Smooth muscle cell (in vitro differentiated cells): ENCODE results near the gene ITPR3. TPM values are rescaled to one million over a fixed set of nuclear protein-coding genes. Genes with fewer than 3 reads are reported as not detected.

Experiments used
- DNase-seq: peaks from one replicate; lab custom pipeline; 2025; ENCODE audit not compliant: unreplicated experiment; lab: John Stamatoyannopoulos, UW
- H2AFZ ChIP-seq: fragments of 200-600 bp; sonication (generic); 2 replicates; pipeline ENCODE4 v1.6.0; 2016; ENCODE audit warnings: antibody characterized with exemption, low read depth, mild to moderate bottlenecking
- H3F3A ChIP-seq: fragments of 200-600 bp; sonication (generic); 2 replicates; pipeline ENCODE4 v1.6.0; 2017; ENCODE audit warnings: antibody characterized with exemption, low read depth
- H3K27ac ChIP-seq: fragments of 200-600 bp; sonication (generic); 2 replicates; pipeline ENCODE4 v1.5.1; 2016; ENCODE audit warnings: low read depth, mild to moderate bottlenecking
- H3K27me3 ChIP-seq: fragments of 200-600 bp; sonication (generic); 2 replicates; pipeline ENCODE4 v1.6.1; 2016; ENCODE audit warnings: low read depth, mild to moderate bottlenecking
- H3K36me3 ChIP-seq: fragments of 200-600 bp; sonication (generic); 2 replicates; pipeline ENCODE4 v1.5.1; 2016; ENCODE audit warnings: low read depth
- H3K4me1 ChIP-seq: fragments of 200-600 bp; sonication (generic); 2 replicates; pipeline ENCODE4 v1.5.1; 2016; ENCODE audit warnings: low read depth
- H3K4me2 ChIP-seq: fragments of 200-600 bp; sonication (generic); 2 replicates; pipeline ENCODE4 v1.6.0; 2016; ENCODE audit warnings: mild to moderate bottlenecking
- H3K4me3 ChIP-seq: fragments of 200-600 bp; sonication (generic); 2 replicates; pipeline ENCODE4 v1.5.1; 2016; ENCODE audit warnings: mild to moderate bottlenecking
- H3K79me2 ChIP-seq: fragments of 200-600 bp; sonication (generic); 2 replicates; pipeline ENCODE4 v1.6.0; 2016; ENCODE audit warnings: low read depth, mild to moderate bottlenecking
- H3K9ac ChIP-seq: fragments of 200-600 bp; sonication (generic); 2 replicates; pipeline ENCODE4 v1.6.0; 2016; ENCODE audit warnings: low read depth
- H3K9me3 ChIP-seq: fragments of 200-600 bp; sonication (generic); replicated peaks from 2 replicates; pipeline ENCODE4 v1.5.1; 2016; ENCODE audit warnings: low read depth
- H4K20me1 ChIP-seq: fragments of 200-600 bp; sonication (generic); 2 replicates; pipeline ENCODE4 v1.6.0; 2016; ENCODE audit warnings: low read depth
- WGBS: methylation state at CpG from one replicate; pipeline ENCODE4 v1.1.7; 2016; ENCODE audit warnings: low lambda C conversion rate; 5-methylcytosine and 5-hydroxymethylcytosine counted together
- polyA plus RNA-seq: library from polyadenylated mRNA; unstranded; fragments of >200 nt; fragmentation: Nextera tagmentation; extraction: Ambion mirVana; gene quantifications from 2 replicates; pipeline ENCODE4 v1.2.1, GENCODE V29; 2016
- total RNA-seq: library from RNA; depleted of rRNA; stranded (reverse); fragments of >200 nt; gene quantifications from 2 replicates; pipeline ENCODE4 v1.2.3, GENCODE V29; 2014
- TF ChIP-seq, protein P1 (sequence below): fragments of 200-600 bp; sonication (generic); IDR thresholded peaks from 2 replicates; pipeline ENCODE4 v1.5.1; 2017; ENCODE audit warnings: borderline replicate concordance, mild to moderate bottlenecking, antibody characterized with exemption; ENCODE audit not compliant: insufficient read depth, poor library complexity, severe bottlenecking

The ITPR3 gene
- total and polyA plus RNA-seq, 2 experiments from 2014 or later, result 2.0 to 7.4 TPM

- Histone ChIP-seq H3K4me2 (no peak overlapping the region), H3K27me3 (no peaks in the 10 kb centered on the region), H3K4me1 (no peaks in the 10 kb centered on the region), H3K36me3 (no peaks in the 10 kb centered on the region), H3K4me3 (no peak overlapping the region), H3K27ac (no peak overlapping the region), H3K79me2 (no peaks in the 10 kb centered on the region), H3K9me3 (no peaks in the 10 kb centered on the region), H3K9ac (no peak overlapping the region), H4K20me1 (no peaks in the 10 kb centered on the region), H3F3A (no peaks in the 10 kb centered on the region), H2AFZ (no peak overlapping the region)
- DNase-seq, result no peak
- TF ChIP-seq, protein P1, sequence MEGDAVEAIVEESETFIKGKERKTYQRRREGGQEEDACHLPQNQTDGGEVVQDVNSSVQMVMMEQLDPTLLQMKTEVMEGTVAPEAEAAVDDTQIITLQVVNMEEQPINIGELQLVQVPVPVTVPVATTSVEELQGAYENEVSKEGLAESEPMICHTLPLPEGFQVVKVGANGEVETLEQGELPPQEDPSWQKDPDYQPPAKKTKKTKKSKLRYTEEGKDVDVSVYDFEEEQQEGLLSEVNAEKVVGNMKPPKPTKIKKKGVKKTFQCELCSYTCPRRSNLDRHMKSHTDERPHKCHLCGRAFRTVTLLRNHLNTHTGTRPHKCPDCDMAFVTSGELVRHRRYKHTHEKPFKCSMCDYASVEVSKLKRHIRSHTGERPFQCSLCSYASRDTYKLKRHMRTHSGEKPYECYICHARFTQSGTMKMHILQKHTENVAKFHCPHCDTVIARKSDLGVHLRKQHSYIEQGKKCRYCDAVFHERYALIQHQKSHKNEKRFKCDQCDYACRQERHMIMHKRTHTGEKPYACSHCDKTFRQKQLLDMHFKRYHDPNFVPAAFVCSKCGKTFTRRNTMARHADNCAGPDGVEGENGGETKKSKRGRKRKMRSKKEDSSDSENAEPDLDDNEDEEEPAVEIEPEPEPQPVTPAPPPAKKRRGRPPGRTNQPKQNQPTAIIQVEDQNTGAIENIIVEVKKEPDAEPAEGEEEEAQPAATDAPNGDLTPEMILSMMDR, result no peak
- 96% methylated on average over 24 of the region's 25 CpGs for WGBS
Observed at GRCh38 chr6:33688451-33689147, 67.5 kb downstream of the ITPR3 start.

DNA sequence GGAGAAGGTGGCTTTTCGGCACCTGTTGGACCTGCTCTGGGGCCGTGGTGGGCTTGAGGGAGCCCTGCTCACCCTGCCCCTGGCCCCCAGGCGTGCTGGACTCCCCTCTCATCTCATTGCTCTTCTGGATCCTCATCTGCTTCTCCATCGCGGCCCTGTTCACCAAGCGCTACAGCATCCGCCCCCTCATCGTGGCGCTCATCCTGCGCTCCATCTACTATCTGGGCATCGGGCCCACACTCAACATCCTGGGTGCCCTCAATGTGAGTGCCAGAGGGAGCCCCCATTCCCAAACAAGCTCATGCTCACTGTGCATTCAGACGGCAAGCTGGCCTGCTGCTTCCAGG lies 68.0 kb downstream of the ITPR3 start:
- Histone ChIP-seq H3K9me3 (no peaks in the 10 kb centered on the region), H3K4me3 (no peak overlapping the region), H3K36me3 (no peaks in the 10 kb centered on the region), H4K20me1 (no peaks in the 10 kb centered on the region), H3K79me2 (no peaks in the 10 kb centered on the region), H3F3A (peaks cover under 1% of the 10 kb centered on the region), H3K27me3 (no peaks in the 10 kb centered on the region), H3K4me2 (no peak overlapping the region), H3K27ac (no peak overlapping the region), H3K4me1 (no peaks in the 10 kb centered on the region), H3K9ac (no peak overlapping the region), H2AFZ (no peak overlapping the region)
- DNase-seq, result no peak
- TF ChIP-seq, protein P1, result no peak
- WGBS, result 86% methylated on average over 12 of the region's 12 CpGs

- Histone ChIP-seq H3K9me3 (no peaks in the 10 kb centered on the region), H3K36me3 (no peaks in the 10 kb centered on the region), H4K20me1 (no peaks in the 10 kb centered on the region), H3F3A (peaks cover 5% of the 10 kb centered on the region), H3K27me3 (no peaks in the 10 kb centered on the region), H2AFZ (no peak overlapping the region), H3K4me2 (no peak overlapping the region), H3K4me1 (no peaks in the 10 kb centered on the region), H3K9ac (no peak overlapping the region), H3K79me2 (no peaks in the 10 kb centered on the region), H3K4me3 (no peak overlapping the region), H3K27ac (no peak overlapping the region)
- no peak for DNase-seq
- TF ChIP-seq, protein P1, result no peak
- 96% methylated on average over 10 of the region's 10 CpGs for WGBS
Observed at GRCh38 chr6:33689879-33690278, 68.8 kb downstream of the ITPR3 start.

GRCh38 chr6:33690766-33691165 lies 69.6 kb downstream of the ITPR3 start:
- WGBS, result 91% methylated on average over 13 of the region's 13 CpGs
- no peaks in the 10 kb centered on the region for H3K79me2 ChIP-seq

More at GRCh38 chr6:33690766-33691165, 69.6 kb downstream of the ITPR3 start:
- Histone ChIP-seq H3K4me2 (no peak overlapping the region), H3K27me3 (no peaks in the 10 kb centered on the region), H4K20me1 (no peaks in the 10 kb centered on the region), H3K9me3 (no peaks in the 10 kb centered on the region), H3K4me1 (no peaks in the 10 kb centered on the region), H3K4me3 (no peak overlapping the region), H3K27ac (no peak overlapping the region), H3K9ac (no peak overlapping the region), H3F3A (peaks cover 5% of the 10 kb centered on the region), H3K36me3 (no peaks in the 10 kb centered on the region), H2AFZ (no peak overlapping the region)
- TF ChIP-seq, protein P1, result no peak
- no peak for DNase-seq
